Panc1 (cell line): Measurements from ENCODE around the gene CAMK2A. TPM values are rescaled to one million over a fixed set of nuclear protein-coding genes. Genes with fewer than 3 reads are reported as not detected.

Source experiments
- ATAC-seq: fragments of 200-7000 bp; cut with Tn5 transposase; 2 replicates; pipeline ENCODE4 v1.9.1; 2020; ENCODE audit warnings: mild to moderate bottlenecking, moderate library complexity
- BruUV-seq: library from RNA; stranded (reverse); fragments of 400-500 nt; replicated peaks from 2 replicates; lab custom pipeline; 2021; lab: Mats Ljungman, UMichigan
- CTCF ChIA-PET: fragments of 300-600 bp; sonication (Branson Sonifier 250); formaldehyde crosslinking; loops from one replicate; lab custom pipeline; 2022; ENCODE audit warnings: antibody characterized with exemption; lab: Charles Lee
- POLR2A ChIA-PET: fragments of 300-600 bp; sonication (Branson Sonifier 250); formaldehyde crosslinking; loops from one replicate; lab custom pipeline; 2022; ENCODE audit warnings: antibody characterized with exemption; lab: Charles Lee
- DNase-seq: peaks from one replicate; pipeline ENCODE4 v3.0.0-alpha.2; 2010; ENCODE audit warnings: low read depth, low spot score
- H3K27ac ChIP-seq: 2 replicates; pipeline ENCODE4 v1.5.1; 2011; ENCODE audit warnings: mild to moderate bottlenecking, low read length, inconsistent platforms
- H3K27me3 ChIP-seq: fragments of 200-500 bp; sonication (Bioruptor generic); 2 replicates; pipeline ENCODE4 v1.6.0; 2014; ENCODE audit warnings: low read length, inconsistent platforms; ENCODE audit not compliant: control insufficient read depth, insufficient read depth
- H3K36me3 ChIP-seq: fragments of 200-500 bp; sonication (Bioruptor generic); 2 replicates; pipeline ENCODE4 v1.5.1; 2014; ENCODE audit warnings: inconsistent platforms, mild to moderate bottlenecking, low read length, moderate library complexity; ENCODE audit not compliant: control insufficient read depth, insufficient read depth
- H3K4me1 ChIP-seq: 2 replicates; pipeline ENCODE4 v1.5.1; 2011; ENCODE audit warnings: inconsistent platforms, mild to moderate bottlenecking, low read length, moderate library complexity; ENCODE audit not compliant: control insufficient read depth, insufficient read depth
- H3K4me3 ChIP-seq, 2 experiments: 2 replicates each; pipeline ENCODE4 v1.5.1; 2011 to 2012; ENCODE audit warnings: low read depth in 2 of 2, low read length in 2 of 2, mild to moderate bottlenecking in 2 of 2, inconsistent platforms in 1 of 2, moderate library complexity in 1 of 2
- H3K9me3 ChIP-seq: fragments of 200-500 bp; sonication (Bioruptor generic); 2 replicates; pipeline ENCODE4 v1.5.1; 2014; ENCODE audit warnings: low read depth, mild to moderate bottlenecking, inconsistent platforms, low read length, moderate library complexity; ENCODE audit not compliant: control insufficient read depth, insufficient read depth
- CTCF ChIP-seq: fragments of 450-650 bp; IDR thresholded peaks from 2 replicates; pipeline ENCODE4 v1.5.1; 2017; ENCODE audit warnings: mild to moderate bottlenecking
- POLR2AphosphoS5 ChIP-seq: IDR thresholded peaks from 2 replicates; pipeline ENCODE4 v1.6.1; 2012; ENCODE audit warnings: mild to moderate bottlenecking, low read depth, low read length, moderate library complexity
- SIN3A ChIP-seq: IDR thresholded peaks from 2 replicates; pipeline ENCODE4 v1.6.1; 2012; ENCODE audit warnings: low read depth, mild to moderate bottlenecking, low read length, moderate library complexity, borderline replicate concordance; ENCODE audit not compliant: insufficient read depth
- TCF7L2 ChIP-seq: IDR thresholded peaks from 2 replicates; pipeline ENCODE4 v1.6.1; 2011; ENCODE audit warnings: mild to moderate bottlenecking, low read depth, low read length, inconsistent platforms
- in situ Hi-C: cut with HindIII; loops from 2 replicates; pipeline ENCODE4 v1.10.0; 2016; ENCODE audit warnings: low sequenced_read_pairs, low pct_unique_long_range_greater_than_20kb
- intact Hi-C: fragments of 100-400 bp; cut with micrococcal nuclease; formaldehyde crosslinking; loops from one replicate; pipeline ENCODE4 v1.10.0; 2022; ENCODE audit not compliant: unreplicated experiment
- total RNA-seq: library from RNA; stranded (reverse); gene quantifications from one replicate; pipeline ENCODE4 v1.2.1, GENCODE V29; 2021; ENCODE audit not compliant: unreplicated experiment
- TF ChIP-seq, protein P1 (sequence below), 2 experiments: IDR thresholded peaks; 2 replicates each; pipeline ENCODE4 v1.6.1; 2011 to 2012; ENCODE audit warnings: low read depth in 2 of 2, control low read depth in 1 of 2, low read length in 1 of 2, mild to moderate bottlenecking in 1 of 2, moderate library complexity in 1 of 2; ENCODE audit not compliant: insufficient read depth in 1 of 2

CAMK2A gene
- total RNA-seq, 1 experiment from 2014 or later = 0.51 TPM

GRCh38 chr5:150239099-150239793 lies 50.3 kb downstream of the CAMK2A start:
- no peak overlapping the region for H3K27ac ChIP-seq
- no peaks in the 10 kb centered on the region for H3K27me3 ChIP-seq
- DNase-seq (no peak), ATAC-seq (no peak)
- no peak for TF ChIP-seq TCF7L2
- no peak for TF ChIP-seq SIN3A
- TF ChIP-seq CTCF = no peak
- no peaks in the 10 kb centered on the region for H3K9me3 ChIP-seq
- H3K4me1 ChIP-seq = no peaks in the 10 kb centered on the region
- BruUV-seq = no TSS peak
- POLR2A ChIA-PET = no interaction called here
- H3K36me3 ChIP-seq = no peaks in the 10 kb centered on the region
- CTCF ChIA-PET = no interaction called here
- in situ Hi-C loops (no loop called here), intact Hi-C loops (no loop called here)
- no peak overlapping the region for H3K4me3 ChIP-seq

DNA sequence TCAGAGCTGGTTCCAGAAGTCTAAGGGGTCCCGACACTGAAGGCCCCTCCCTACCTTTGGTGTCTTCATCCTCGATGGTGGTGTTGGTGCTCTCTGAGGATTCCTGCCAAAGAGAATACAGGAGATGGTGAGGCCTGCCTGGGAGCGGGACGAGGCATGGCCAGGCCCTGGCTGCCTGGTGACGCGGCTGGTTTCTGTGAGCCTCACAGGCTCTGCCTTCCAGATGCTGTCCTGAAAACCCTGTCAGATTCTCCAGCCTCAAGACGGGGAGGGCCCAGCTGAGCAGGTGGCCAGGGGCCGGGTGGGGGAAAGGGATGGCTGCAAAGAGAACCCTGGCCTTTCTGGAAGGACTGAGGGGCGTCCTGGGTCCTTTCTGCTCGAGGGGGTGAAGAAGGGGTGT lies 50.9 kb downstream of the CAMK2A start:
- in situ Hi-C loops (no loop called here), intact Hi-C loops (no loop called here)
- DNase-seq (no peak), ATAC-seq (no peak)
- no TSS peak for BruUV-seq
- H3K27ac ChIP-seq = no peak overlapping the region
- H3K27me3 ChIP-seq = no peaks in the 10 kb centered on the region
- ChIA-PET POLR2A (no interaction called here), CTCF (no interaction called here)
- no peaks in the 10 kb centered on the region for H3K4me1 ChIP-seq
- no peaks in the 10 kb centered on the region for H3K9me3 ChIP-seq
- TF ChIP-seq POLR2AphosphoS5 (no peak), TCF7L2 (no peak), CTCF (no peak), SIN3A (no peak)
- TF ChIP-seq, protein P1, sequence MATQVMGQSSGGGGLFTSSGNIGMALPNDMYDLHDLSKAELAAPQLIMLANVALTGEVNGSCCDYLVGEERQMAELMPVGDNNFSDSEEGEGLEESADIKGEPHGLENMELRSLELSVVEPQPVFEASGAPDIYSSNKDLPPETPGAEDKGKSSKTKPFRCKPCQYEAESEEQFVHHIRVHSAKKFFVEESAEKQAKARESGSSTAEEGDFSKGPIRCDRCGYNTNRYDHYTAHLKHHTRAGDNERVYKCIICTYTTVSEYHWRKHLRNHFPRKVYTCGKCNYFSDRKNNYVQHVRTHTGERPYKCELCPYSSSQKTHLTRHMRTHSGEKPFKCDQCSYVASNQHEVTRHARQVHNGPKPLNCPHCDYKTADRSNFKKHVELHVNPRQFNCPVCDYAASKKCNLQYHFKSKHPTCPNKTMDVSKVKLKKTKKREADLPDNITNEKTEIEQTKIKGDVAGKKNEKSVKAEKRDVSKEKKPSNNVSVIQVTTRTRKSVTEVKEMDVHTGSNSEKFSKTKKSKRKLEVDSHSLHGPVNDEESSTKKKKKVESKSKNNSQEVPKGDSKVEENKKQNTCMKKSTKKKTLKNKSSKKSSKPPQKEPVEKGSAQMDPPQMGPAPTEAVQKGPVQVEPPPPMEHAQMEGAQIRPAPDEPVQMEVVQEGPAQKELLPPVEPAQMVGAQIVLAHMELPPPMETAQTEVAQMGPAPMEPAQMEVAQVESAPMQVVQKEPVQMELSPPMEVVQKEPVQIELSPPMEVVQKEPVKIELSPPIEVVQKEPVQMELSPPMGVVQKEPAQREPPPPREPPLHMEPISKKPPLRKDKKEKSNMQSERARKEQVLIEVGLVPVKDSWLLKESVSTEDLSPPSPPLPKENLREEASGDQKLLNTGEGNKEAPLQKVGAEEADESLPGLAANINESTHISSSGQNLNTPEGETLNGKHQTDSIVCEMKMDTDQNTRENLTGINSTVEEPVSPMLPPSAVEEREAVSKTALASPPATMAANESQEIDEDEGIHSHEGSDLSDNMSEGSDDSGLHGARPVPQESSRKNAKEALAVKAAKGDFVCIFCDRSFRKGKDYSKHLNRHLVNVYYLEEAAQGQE (IDR thresholded peaks at IDR 0.05; ENCODE audit: insufficient read depth in 1 of 2, low read depth in 2 of 2, low read length in 1 of 2) = no peak
- no peak overlapping the region for H3K4me3 ChIP-seq
- H3K36me3 ChIP-seq = no peaks in the 10 kb centered on the region
